Ovary (tissue), 3 donors: ENCODE measurements around the gene ANKDD1A.

Experiments used
- CTCF ChIP-seq, 3 donors: fragments of 450-650 bp in 2 of 3; fragments of 200-600 bp in 1 of 3; IDR thresholded peaks; one replicate each; pipeline versions ENCODE4 v1.5.1 to v1.8.0; 2016 to 2022; ENCODE audit warnings: antibody characterized with exemption in 3 of 3, mild to moderate bottlenecking in 1 of 3
- POLR2A ChIP-seq: fragments of 450-650 bp; IDR thresholded peaks from one replicate; pipeline ENCODE4 v1.6.1; 2017; ENCODE audit warnings: antibody characterized with exemption, mild to moderate bottlenecking, moderate library complexity
- donor health status: DM: no; HTN: no; CAD: no.

- TF ChIP-seq CTCF (IDR thresholded peaks at IDR 0.05) (no peak), POLR2A (no peak)
These were observed 950 bp downstream of the ANKDD1A start for GRCh38 chr15:64912379-64913325.
